Measurements from ENCODE around the gene CCDC68.

Gene CCDC68

GRCh38 chr18:54957996-54958395 lies 1.3 kb downstream of the CCDC68 start:
- Histone ChIP-seq H3K27me3 (replicated peaks; ENCODE audit: insufficient read depth, low read length) (no peaks in the 10 kb centered on the region), H3K27ac (ENCODE audit: low read length) (no peak overlapping the region), H3K4me1 (ENCODE audit: low read length) (no peaks in the 10 kb centered on the region), H3K36me3 (replicated peaks; ENCODE audit: insufficient read depth, low read length) (no peaks in the 10 kb centered on the region), H3K9ac (ENCODE audit: low read length) (no peak overlapping the region), H3K4me3 (ENCODE audit: low read length) (no peak overlapping the region), H3K9me3 (replicated peaks; ENCODE audit: insufficient read depth, low read length) (no peaks in the 10 kb centered on the region), H3K9me2 (replicated peaks; ENCODE audit: insufficient read depth, low read length) (no peaks in the 10 kb centered on the region), H3K4me2 (ENCODE audit: low read depth, low read length) (no peak overlapping the region), H2AFZ (ENCODE audit: low read length) (no peak overlapping the region), H4K20me1 (ENCODE audit: insufficient read depth, low read length) (no peaks in the 10 kb centered on the region), H3K79me2 (ENCODE audit: low read length) (no peaks in the 10 kb centered on the region), H3F3A (ENCODE audit: insufficient read depth, low read length) (no peaks in the 10 kb centered on the region)
- DNase-seq: no peak
- TF ChIP-seq EZH2 (optimal IDR thresholded peaks at IDR 0.05; ENCODE audit: low read depth, low read length) (no peak), CTCF (IDR thresholded peaks at IDR 0.05; ENCODE audit: low read length) (no peak)

- Histone ChIP-seq H3K4me2 (ENCODE audit: low read depth, low read length) (no peak overlapping the region), H3K27ac (ENCODE audit: low read length) (no peak overlapping the region)
- DNase-seq: no peak
These were observed 1.9 kb downstream of the CCDC68 start for GRCh38 chr18:54957296-54957832.

GRCh38 chr18:54956506-54956905 lies 2.8 kb downstream of the CCDC68 start:
- Histone ChIP-seq H3K9ac (ENCODE audit: low read length) (no peak overlapping the region), H3F3A (ENCODE audit: insufficient read depth, low read length) (no peaks in the 10 kb centered on the region), H3K4me2 (ENCODE audit: low read depth, low read length) (no peak overlapping the region), H3K79me2 (ENCODE audit: low read length) (no peaks in the 10 kb centered on the region), H2AFZ (ENCODE audit: low read length) (no peak overlapping the region), H3K9me2 (replicated peaks; ENCODE audit: insufficient read depth, low read length) (no peaks in the 10 kb centered on the region), H3K9me3 (replicated peaks; ENCODE audit: insufficient read depth, low read length) (no peaks in the 10 kb centered on the region), H3K36me3 (replicated peaks; ENCODE audit: insufficient read depth, low read length) (no peaks in the 10 kb centered on the region), H3K27ac (ENCODE audit: low read length) (no peak overlapping the region), H4K20me1 (ENCODE audit: insufficient read depth, low read length) (no peaks in the 10 kb centered on the region), H3K4me1 (ENCODE audit: low read length) (no peaks in the 10 kb centered on the region), H3K4me3 (ENCODE audit: low read length) (no peak overlapping the region), H3K27me3 (replicated peaks; ENCODE audit: insufficient read depth, low read length) (no peaks in the 10 kb centered on the region)
- TF ChIP-seq CTCF (IDR thresholded peaks at IDR 0.05; ENCODE audit: low read length): no peak
- no peak for TF ChIP-seq EZH2phosphoT487 (IDR thresholded peaks at IDR 0.05; ENCODE audit: low read length)
- no peak for TF ChIP-seq EZH2 (optimal IDR thresholded peaks at IDR 0.05; ENCODE audit: low read depth, low read length)
- no peak for DNase-seq

More at GRCh38 chr18:54957296-54957832, 1.9 kb downstream of the CCDC68 start:
- Histone ChIP-seq H3F3A (ENCODE audit: insufficient read depth, low read length) (no peaks in the 10 kb centered on the region), H3K36me3 (replicated peaks; ENCODE audit: insufficient read depth, low read length) (no peaks in the 10 kb centered on the region), H4K20me1 (ENCODE audit: insufficient read depth, low read length) (no peaks in the 10 kb centered on the region), H3K9me3 (replicated peaks; ENCODE audit: insufficient read depth, low read length) (no peaks in the 10 kb centered on the region), H3K4me1 (ENCODE audit: low read length) (no peaks in the 10 kb centered on the region), H3K27me3 (replicated peaks; ENCODE audit: insufficient read depth, low read length) (no peaks in the 10 kb centered on the region), H2AFZ (ENCODE audit: low read length) (no peak overlapping the region), H3K79me2 (ENCODE audit: low read length) (no peaks in the 10 kb centered on the region), H3K9me2 (replicated peaks; ENCODE audit: insufficient read depth, low read length) (no peaks in the 10 kb centered on the region), H3K9ac (ENCODE audit: low read length) (no peak overlapping the region), H3K4me3 (ENCODE audit: low read length) (no peak overlapping the region)
- TF ChIP-seq EZH2phosphoT487 (IDR thresholded peaks at IDR 0.05; ENCODE audit: low read length) (no peak), CTCF (IDR thresholded peaks at IDR 0.05; ENCODE audit: low read length) (no peak), EZH2 (optimal IDR thresholded peaks at IDR 0.05; ENCODE audit: low read depth, low read length) (no peak)

Data from MM.1S (cell line).